Measurements from ENCODE around the gene AHCYL2.
"Not testable (repeated sequence)": the region's sequence is repeated elsewhere in the genome, so short reads cannot be mapped to it uniquely, and the experiment has no call there.

Gene AHCYL2

DNA sequence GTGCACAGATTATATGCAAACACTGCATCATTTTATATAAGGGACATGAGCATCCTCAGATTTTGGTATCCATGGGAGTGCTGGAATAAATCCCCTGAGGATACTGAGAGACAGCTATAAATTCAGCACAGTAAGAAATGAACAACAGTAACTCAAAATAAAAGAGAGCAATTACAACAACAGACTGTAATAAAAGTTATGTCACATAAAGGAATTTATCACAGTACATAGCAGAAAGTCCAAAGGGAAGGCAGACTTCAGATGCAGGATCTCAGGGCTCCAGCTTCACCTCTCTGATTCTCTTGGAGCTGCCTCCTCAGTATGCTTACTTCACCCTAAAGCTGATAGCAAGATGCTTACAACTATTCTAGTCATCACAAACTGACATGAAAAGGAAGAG is 165.5 kb downstream of the AHCYL2 start:
- Histone ChIP-seq H3K36me3 (ENCODE audit: control insufficient read depth, insufficient read depth, low read length) (peaks cover 10% of the 10 kb centered on the region), H3K27ac (ENCODE audit: low read depth, low read length) (no peak overlapping the region), H3K4me3 (ENCODE audit: low read length) (no peak overlapping the region), H3K27me3 (ENCODE audit: control insufficient read depth, insufficient read depth, low read length) (no peaks in the 10 kb centered on the region), H3K9ac (ENCODE audit: low read length) (no peak overlapping the region), H3K4me1 (ENCODE audit: control insufficient read depth, insufficient read depth, low read length) (peaks cover 3% of the 10 kb centered on the region)

DNA sequence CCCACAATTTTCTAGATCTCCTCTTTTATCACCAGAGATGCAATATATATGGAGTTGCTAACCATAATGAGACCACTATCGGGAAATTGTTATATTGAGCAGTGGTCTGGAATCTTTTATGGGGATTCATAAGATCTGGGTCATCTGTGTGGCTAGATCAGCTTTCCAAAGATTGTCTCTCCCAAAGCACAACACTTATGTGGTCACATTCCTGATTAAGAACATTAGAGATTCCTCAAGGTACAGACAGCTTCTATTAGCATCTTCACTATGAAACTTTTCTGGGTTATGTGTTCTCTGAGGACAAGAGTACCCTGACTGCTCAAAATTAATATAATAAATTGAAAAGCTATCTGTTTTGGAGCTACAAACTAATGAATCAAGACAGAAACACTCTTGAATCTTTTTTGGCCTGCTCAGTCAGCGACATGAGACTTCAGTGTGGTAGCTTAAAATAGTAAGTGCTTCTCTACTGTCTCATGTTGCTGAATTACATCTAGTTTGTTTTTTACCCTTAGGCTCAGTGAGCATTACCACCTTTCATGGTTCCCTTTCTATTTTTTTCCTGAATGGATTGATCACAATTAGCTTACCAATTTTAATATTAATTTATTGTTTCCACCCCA is 166.8 kb downstream of the AHCYL2 start:
- Histone ChIP-seq H3K27ac (ENCODE audit: low read depth, low read length) (no peak overlapping the region), H3K4me1 (ENCODE audit: control insufficient read depth, insufficient read depth, low read length) (peaks cover 3% of the 10 kb centered on the region), H3K9ac (ENCODE audit: low read length) (no peak overlapping the region), H3K4me3 (ENCODE audit: low read length) (no peak overlapping the region), H3K27me3 (ENCODE audit: control insufficient read depth, insufficient read depth, low read length) (no peaks in the 10 kb centered on the region), H3K36me3 (ENCODE audit: control insufficient read depth, insufficient read depth, low read length) (peaks cover 12% of the 10 kb centered on the region)

DNA sequence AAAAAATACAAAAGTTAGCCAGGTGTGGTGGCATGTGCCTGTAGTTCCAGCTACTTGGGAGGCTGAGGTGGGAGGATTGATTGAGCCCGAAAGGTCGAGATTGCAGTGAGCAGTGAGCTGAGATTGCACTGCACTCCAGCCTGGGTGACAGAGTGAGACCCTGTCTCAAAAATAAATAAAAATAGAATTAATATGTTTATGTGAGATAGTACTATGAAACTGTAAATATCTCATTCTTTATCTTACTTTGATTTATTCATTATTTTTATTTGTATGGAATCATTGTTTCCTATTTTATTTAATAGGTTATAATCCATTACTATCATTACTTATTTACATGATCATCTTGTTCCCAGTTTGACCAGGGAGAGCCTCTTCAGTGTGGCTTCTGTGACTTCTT is 168.4 kb downstream of the AHCYL2 start:
- H3K4me3 ChIP-seq (ENCODE audit: low read length) = no peak overlapping the region
- H3K9ac ChIP-seq (ENCODE audit: low read length) = no peak overlapping the region
- no peak overlapping the region for H3K27ac ChIP-seq (ENCODE audit: low read depth, low read length)
- H3K27me3 ChIP-seq (ENCODE audit: control insufficient read depth, insufficient read depth, low read length) = no peaks in the 10 kb centered on the region
- H3K36me3 ChIP-seq (ENCODE audit: control insufficient read depth, insufficient read depth, low read length) = peaks cover 12% of the 10 kb centered on the region
- peaks cover 3% of the 10 kb centered on the region for H3K4me1 ChIP-seq (ENCODE audit: control insufficient read depth, insufficient read depth, low read length)

DNA sequence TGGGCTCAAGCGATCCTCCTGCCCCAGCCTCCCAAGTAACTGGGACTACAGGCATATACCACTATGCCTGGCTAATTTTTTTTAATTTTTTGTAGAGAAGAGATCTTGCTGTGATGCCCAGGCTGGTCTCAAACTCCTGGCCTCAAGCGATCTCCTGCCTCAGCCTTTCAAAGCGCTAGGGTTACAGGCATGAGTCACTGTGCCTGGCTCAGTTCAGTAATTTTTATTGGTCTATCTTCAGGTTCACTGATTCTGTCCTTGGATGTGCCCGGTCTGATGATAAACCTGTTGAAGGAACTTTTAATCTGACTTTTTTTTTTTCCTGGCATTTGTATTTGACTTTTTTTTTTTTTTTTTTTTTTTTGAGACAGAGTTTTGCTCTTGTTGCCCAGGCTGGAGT is 169.3 kb downstream of the AHCYL2 start:
- H3K27ac ChIP-seq (ENCODE audit: low read depth, low read length) = no peak overlapping the region
- H3K4me1 ChIP-seq (ENCODE audit: control insufficient read depth, insufficient read depth, low read length) = peaks cover 3% of the 10 kb centered on the region
- H3K27me3 ChIP-seq (ENCODE audit: control insufficient read depth, insufficient read depth, low read length) = no peaks in the 10 kb centered on the region
- H3K4me3 ChIP-seq (ENCODE audit: low read length) = no peak overlapping the region
- peaks cover 12% of the 10 kb centered on the region for H3K36me3 ChIP-seq (ENCODE audit: control insufficient read depth, insufficient read depth, low read length)
- no peak overlapping the region for H3K9ac ChIP-seq (ENCODE audit: low read length)

DNA sequence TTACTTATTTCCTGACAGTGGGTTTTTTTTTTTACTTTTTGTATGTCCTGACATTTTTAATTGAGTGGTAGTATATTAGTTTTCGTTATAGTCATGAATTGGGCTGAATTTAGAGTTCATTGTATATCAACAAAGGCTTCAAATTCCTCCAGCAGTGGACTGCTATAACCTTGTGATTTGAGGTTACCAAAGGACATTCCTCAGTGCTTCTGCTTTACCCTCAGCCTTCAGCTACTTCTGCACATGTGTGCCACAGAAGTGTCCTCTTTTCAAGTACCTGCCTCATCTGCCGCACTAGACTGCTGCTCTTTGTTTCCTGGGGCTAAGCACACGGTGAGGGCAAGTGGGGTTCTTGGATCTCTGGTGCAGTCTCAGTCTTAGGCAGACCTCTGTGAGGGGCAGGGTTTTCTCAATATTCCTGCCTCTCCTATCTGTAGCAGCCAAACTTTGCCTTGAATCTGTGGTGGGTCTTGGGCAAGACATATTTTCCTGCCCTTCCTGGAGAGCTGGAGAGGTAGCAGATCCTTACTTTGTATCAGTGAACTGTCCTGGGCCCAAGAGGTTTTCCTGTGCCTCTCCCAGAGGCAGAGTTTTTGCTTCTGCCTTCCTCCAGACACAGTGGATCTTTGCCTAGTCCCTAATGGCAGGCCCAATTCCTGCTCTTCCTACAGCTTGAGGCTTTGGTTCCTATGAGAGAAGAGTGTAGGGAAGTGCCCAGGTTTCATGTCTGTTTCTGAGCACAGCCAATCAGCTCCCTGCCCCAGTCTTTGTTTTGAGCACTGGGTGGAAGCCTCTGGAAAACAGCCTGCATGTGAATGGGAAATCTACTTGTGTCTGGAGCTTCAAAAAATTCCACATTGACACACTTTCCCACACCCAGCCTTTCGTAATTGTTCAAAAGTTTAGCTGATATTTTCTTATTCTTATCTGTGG is 170.4 kb downstream of the AHCYL2 start:
- H3K4me3 ChIP-seq (ENCODE audit: low read length) = no peak overlapping the region
- H3K27ac ChIP-seq (ENCODE audit: low read depth, low read length) = no peak overlapping the region
- H3K36me3 ChIP-seq (ENCODE audit: control insufficient read depth, insufficient read depth, low read length) = peaks cover 15% of the 10 kb centered on the region
- H3K27me3 ChIP-seq (ENCODE audit: control insufficient read depth, insufficient read depth, low read length) = no peaks in the 10 kb centered on the region
- no peak overlapping the region for H3K9ac ChIP-seq (ENCODE audit: low read length)
- H3K4me1 ChIP-seq (ENCODE audit: control insufficient read depth, insufficient read depth, low read length) = peaks cover 3% of the 10 kb centered on the region

DNA sequence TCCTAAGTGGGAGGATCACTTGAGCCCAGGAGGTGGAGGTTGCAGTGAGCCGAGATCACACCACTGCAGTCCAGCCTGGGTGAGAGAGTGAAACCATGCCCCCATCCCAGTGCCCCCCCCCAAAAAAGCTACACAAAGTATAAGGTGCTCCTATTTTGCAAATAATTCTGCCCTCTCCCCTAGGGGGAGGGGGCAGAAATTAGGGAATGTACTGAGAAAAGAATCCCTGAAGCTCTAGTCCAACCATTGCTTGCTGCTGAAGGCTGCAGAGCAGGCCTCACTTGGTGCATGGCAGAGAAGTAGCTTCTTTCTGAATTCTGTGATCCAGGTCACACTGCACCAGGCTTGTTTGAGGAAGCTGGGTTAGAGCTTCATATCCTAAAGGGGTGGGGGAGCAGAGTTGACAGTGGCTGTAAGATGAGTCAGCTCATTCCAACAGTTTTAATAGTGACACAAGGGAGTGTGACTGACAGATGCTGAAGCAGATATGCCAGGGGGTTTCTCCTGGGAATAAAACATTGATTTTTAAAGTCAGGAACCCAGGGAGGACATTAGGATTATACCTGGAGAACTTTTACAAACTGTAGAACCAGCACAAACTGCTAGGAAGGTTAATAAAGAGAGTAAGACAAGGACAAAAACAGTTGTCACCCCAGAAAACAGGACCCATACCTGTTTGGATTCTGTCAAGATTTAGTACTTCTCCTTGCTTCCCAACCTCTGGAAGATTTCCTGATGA is 176.6 kb downstream of the AHCYL2 start:
- Histone ChIP-seq H3K27ac (ENCODE audit: low read depth, low read length) (no peak overlapping the region), H3K36me3 (ENCODE audit: control insufficient read depth, insufficient read depth, low read length) (peaks cover 5% of the 10 kb centered on the region), H3K27me3 (ENCODE audit: control insufficient read depth, insufficient read depth, low read length) (no peaks in the 10 kb centered on the region), H3K4me1 (ENCODE audit: control insufficient read depth, insufficient read depth, low read length) (peaks cover 4% of the 10 kb centered on the region), H3K9ac (ENCODE audit: low read length) (no peak overlapping the region), H3K4me3 (ENCODE audit: low read length) (no peak overlapping the region)

DNA sequence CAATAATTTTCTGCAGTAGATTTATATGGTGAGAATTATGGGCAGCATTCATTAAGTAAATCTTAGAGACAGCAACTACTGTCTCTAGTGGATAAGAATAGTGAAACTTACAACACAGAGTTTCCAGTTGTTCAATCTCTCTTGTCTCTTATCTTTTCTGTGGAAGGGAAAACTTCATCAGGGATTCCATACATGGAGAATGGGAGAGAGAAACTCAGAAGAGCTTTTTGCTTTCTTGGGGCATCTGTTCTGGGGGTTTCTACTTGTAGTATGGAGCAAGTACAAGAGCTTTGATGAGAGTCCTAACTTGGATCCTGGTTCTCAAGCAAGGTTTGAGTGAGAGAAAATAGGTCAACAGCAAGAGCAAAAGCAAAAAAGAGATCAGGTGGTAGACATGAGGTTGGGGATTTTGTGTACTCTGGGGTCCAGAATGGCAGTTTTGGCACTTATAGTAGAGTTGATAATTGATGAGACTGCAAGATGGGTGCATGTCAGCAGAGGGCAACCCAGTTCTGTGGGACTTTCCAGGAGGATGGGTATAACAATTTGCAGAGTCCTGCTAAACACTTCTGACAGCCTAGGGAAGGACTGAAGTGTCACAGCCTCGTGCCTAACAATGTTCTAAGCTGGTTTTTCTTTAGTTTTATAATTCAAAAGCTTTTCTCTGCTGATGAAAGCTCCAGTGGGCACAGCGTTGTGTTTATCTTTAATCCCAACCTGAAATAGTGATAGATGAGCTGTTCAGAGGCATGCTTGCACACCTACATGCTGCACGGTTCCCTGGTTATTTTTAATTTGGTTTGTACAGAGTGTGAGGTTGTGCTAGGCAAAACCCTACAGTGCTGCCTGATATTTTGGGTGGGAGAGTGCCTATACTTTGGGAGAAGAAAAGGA is 177.4 kb downstream of the AHCYL2 start:
- Histone ChIP-seq H3K4me3 (ENCODE audit: low read length) (no peak overlapping the region), H3K4me1 (ENCODE audit: control insufficient read depth, insufficient read depth, low read length) (peaks cover 4% of the 10 kb centered on the region), H3K27ac (ENCODE audit: low read depth, low read length) (no peak overlapping the region), H3K36me3 (ENCODE audit: control insufficient read depth, insufficient read depth, low read length) (peaks cover 5% of the 10 kb centered on the region), H3K27me3 (ENCODE audit: control insufficient read depth, insufficient read depth, low read length) (no peaks in the 10 kb centered on the region), H3K9ac (ENCODE audit: low read length) (no peak overlapping the region)

DNA sequence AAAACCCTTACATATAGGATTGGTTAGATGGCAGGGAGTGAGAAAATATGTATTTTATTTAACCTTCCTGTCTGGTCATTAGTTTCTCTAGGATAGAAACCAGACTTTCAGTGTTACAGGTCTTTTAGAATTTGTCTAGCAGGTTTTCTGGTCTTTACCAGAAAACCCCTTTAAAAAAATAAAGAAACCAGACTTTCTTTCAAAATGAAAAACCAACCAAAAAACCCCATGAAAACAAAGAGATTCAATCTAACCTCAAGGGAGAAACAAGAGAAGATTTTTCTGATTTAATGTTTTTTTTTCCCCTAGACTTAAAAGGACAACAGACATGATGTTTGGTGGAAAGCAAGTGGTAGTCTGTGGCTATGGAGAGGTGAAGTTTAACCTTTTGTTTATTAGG is 180.7 kb downstream of the AHCYL2 start:
- no peak overlapping the region for H3K4me3 ChIP-seq (ENCODE audit: low read length)
- no peak overlapping the region for H3K27ac ChIP-seq (ENCODE audit: low read depth, low read length)
- H3K4me1 ChIP-seq (ENCODE audit: control insufficient read depth, insufficient read depth, low read length) = peaks cover 4% of the 10 kb centered on the region
- H3K27me3 ChIP-seq (ENCODE audit: control insufficient read depth, insufficient read depth, low read length) = no peaks in the 10 kb centered on the region
- peaks cover 4% of the 10 kb centered on the region for H3K36me3 ChIP-seq (ENCODE audit: control insufficient read depth, insufficient read depth, low read length)
- H3K9ac ChIP-seq (ENCODE audit: low read length) = no peak overlapping the region

DNA sequence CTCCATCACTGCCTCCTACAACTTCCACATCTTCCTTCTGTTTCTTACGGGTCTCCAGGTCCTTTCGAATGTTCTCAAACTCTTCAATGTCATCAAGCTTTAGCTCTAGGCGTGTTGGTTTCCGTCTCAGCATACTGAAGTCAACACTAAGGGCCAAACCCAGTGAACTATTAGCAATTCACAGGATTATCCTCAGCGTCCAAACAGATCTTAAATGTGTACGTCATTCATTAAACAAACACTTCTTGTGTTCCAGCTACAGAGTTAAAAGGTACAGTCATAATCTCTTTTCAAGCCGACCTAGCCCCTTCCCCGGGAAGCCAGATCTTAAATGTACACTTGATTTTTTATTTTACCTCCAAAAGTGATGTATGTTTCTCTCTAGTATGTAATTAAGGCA is 185.4 kb downstream of the AHCYL2 start:
- H3K4me3 ChIP-seq (ENCODE audit: low read length); H3K36me3 ChIP-seq (ENCODE audit: control insufficient read depth, insufficient read depth, low read length): not testable (repeated sequence)

DNA sequence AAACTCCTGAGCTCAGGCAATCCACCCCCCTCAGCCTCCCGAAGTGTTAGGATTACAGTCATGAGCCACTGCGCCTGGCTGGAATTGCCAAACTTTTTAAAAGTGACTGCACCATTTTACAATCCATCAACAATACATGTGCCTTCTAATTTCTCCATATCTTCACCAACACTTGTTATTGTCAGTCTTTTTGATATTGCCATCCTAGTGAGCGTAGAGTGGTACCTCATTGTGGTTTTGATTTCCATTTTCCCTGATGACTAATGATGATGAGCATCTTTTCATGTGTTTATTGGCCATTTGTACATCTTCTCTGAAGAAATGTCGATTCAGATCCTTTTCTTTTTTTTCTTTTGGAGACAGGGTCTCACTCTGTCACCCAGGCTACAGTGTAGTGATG is 187.7 kb downstream of the AHCYL2 start:
- H3K27me3 ChIP-seq (ENCODE audit: control insufficient read depth, insufficient read depth, low read length) = no peaks in the 10 kb centered on the region
- H3K36me3 ChIP-seq (ENCODE audit: control insufficient read depth, insufficient read depth, low read length) = peaks cover 5% of the 10 kb centered on the region
- no peak overlapping the region for H3K9ac ChIP-seq (ENCODE audit: low read length)
- no peaks in the 10 kb centered on the region for H3K4me1 ChIP-seq (ENCODE audit: control insufficient read depth, insufficient read depth, low read length)
- no peak overlapping the region for H3K4me3 ChIP-seq (ENCODE audit: low read length)
- H3K27ac ChIP-seq (ENCODE audit: low read depth, low read length) = no peak overlapping the region

More for the DNA sequence above, 185.4 kb downstream of the AHCYL2 start:
- not testable (repeated sequence) for H3K4me1 ChIP-seq (ENCODE audit: control insufficient read depth, insufficient read depth, low read length); H3K9ac ChIP-seq (ENCODE audit: low read length); H3K27ac ChIP-seq (ENCODE audit: low read depth, low read length); H3K27me3 ChIP-seq (ENCODE audit: control insufficient read depth, insufficient read depth, low read length)

DNA sequence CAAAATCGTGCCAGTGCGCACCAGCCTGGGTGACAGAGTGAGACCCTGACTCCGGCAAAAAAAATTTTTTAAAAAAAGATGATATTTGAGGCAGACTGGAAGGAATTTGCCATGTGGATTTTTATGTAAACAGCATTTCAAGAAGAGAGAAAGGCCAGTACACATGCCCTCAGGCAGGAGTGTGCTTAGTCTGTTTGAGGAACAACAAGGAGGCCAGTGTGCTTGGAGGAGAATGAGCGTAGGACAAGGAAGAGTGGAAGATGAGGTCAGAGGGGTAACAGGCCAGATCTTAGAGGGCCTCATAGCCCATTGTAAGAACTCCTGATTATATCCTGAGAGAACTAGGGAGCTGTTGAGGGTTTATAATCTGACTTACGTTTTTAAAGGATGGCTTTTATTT is 192.2 kb downstream of the AHCYL2 start:
- Histone ChIP-seq H3K27me3 (ENCODE audit: control insufficient read depth, insufficient read depth, low read length) (no peaks in the 10 kb centered on the region), H3K9ac (ENCODE audit: low read length) (no peak overlapping the region)

More for the DNA sequence above, 192.2 kb downstream of the AHCYL2 start:
- Histone ChIP-seq H3K4me1 (ENCODE audit: control insufficient read depth, insufficient read depth, low read length) (no peaks in the 10 kb centered on the region), H3K27ac (ENCODE audit: low read depth, low read length) (no peak overlapping the region), H3K4me3 (ENCODE audit: low read length) (no peak overlapping the region), H3K36me3 (ENCODE audit: control insufficient read depth, insufficient read depth, low read length) (peaks cover 2% of the 10 kb centered on the region)

Measured in rectal smooth muscle tissue (tissue), 1 donor.